ENCODE results near the gene EEA1.

Gene EEA1

GRCh38 chr12:92810370-92810769, 118.7 kb downstream of the EEA1 start:
- H3K4me3 ChIP-seq (ENCODE audit: low read depth, low read length): no peak overlapping the region
- H3K36me3 ChIP-seq (ENCODE audit: control insufficient read depth in 2 of 2, insufficient read depth in 1 of 2, low read length in 2 of 2): peaks cover 11 to 27% of the 10 kb centered on the region in 2 experiments
- no peaks in the 10 kb centered on the region for H3K4me1 ChIP-seq (ENCODE audit: control insufficient read depth, insufficient read depth, low read length)
- CTCF ChIA-PET: no interaction called here
- no peaks in the 10 kb centered on the region for H3K9me3 ChIP-seq (ENCODE audit: control insufficient read depth, insufficient read depth, low read depth, low read length)
- H3K27ac ChIP-seq (ENCODE audit: extremely low read depth, low read depth, low read length): no peak overlapping the region
- POLR2A ChIA-PET: no interaction called here
- TF ChIP-seq ZNF354C (tag by site-specific recombination; IDR thresholded peaks at IDR 0.05; ENCODE audit: borderline replicate concordance, low read depth) (no peak), ZNF140 (tag by site-specific recombination; IDR thresholded peaks at IDR 0.05) (no peak), ZNF843 (tag by site-specific recombination; IDR thresholded peaks at IDR 0.05) (no peak), ZNF112 (tag by site-specific recombination; IDR thresholded peaks at IDR 0.05) (no peak)

- Histone ChIP-seq H3K4me3 (ENCODE audit: low read depth, low read length) (no peak overlapping the region), H3K36me3 (ENCODE audit: control insufficient read depth in 2 of 2, insufficient read depth in 1 of 2, low read length in 2 of 2) (peaks cover 0 to 27% of the 10 kb centered on the region in 2 experiments), H3K4me1 (ENCODE audit: control insufficient read depth, insufficient read depth, low read length) (no peaks in the 10 kb centered on the region), H3K27ac (ENCODE audit: extremely low read depth, low read depth, low read length) (no peak overlapping the region), H3K9me3 (ENCODE audit: control insufficient read depth, insufficient read depth, low read depth, low read length) (no peaks in the 10 kb centered on the region)
- TF ChIP-seq ZBTB8A (tag by site-specific recombination; IDR thresholded peaks at IDR 0.05): no peak
- ChIA-PET CTCF (no interaction called here), POLR2A (no interaction called here)
Observed at GRCh38 chr12:92803903-92804302, 125.2 kb downstream of the EEA1 start.

- CTCF ChIA-PET: no interaction called here
- Histone ChIP-seq H3K36me3 (ENCODE audit: control insufficient read depth in 2 of 2, insufficient read depth in 1 of 2, low read length in 2 of 2) (peaks cover 6 to 22% of the 10 kb centered on the region in 2 experiments), H3K4me1 (ENCODE audit: control insufficient read depth, insufficient read depth, low read length) (no peaks in the 10 kb centered on the region), H3K9me3 (ENCODE audit: control insufficient read depth, insufficient read depth, low read depth, low read length) (no peaks in the 10 kb centered on the region), H3K27ac (ENCODE audit: extremely low read depth, low read depth, low read length) (no peak overlapping the region), H3K4me3 (ENCODE audit: low read depth, low read length) (no peak overlapping the region)
- POLR2A ChIA-PET: no interaction called here
- TF ChIP-seq ZNF626 (tag by site-specific recombination; IDR thresholded peaks at IDR 0.05) (no peak), SP2 (tag by site-specific recombination; IDR thresholded peaks at IDR 0.05) (no peak), MEIS1 (CRISPR knock-in tag; IDR thresholded peaks at IDR 0.05; ENCODE audit: borderline replicate concordance) (no peak), MZF1 (tag by site-specific recombination; IDR thresholded peaks at IDR 0.05; ENCODE audit: borderline replicate concordance) (no peak), ZBTB17 (tag by site-specific recombination; IDR thresholded peaks at IDR 0.05) (no peak), ZNF202 (tag by site-specific recombination; IDR thresholded peaks at IDR 0.05; ENCODE audit: borderline replicate concordance) (no peak), ZNF132 (tag by site-specific recombination; IDR thresholded peaks at IDR 0.05; ENCODE audit: borderline replicate concordance) (no peak), ZNF585B (tag by site-specific recombination; IDR thresholded peaks at IDR 0.05) (no peak), ZFP41 (tag by site-specific recombination; IDR thresholded peaks at IDR 0.05; ENCODE audit: borderline replicate concordance) (no peak)
Observed at GRCh38 chr12:92802906-92803305, 126.2 kb downstream of the EEA1 start.

GRCh38 chr12:92796650-92797049, 132.4 kb downstream of the EEA1 start:
- Histone ChIP-seq H3K4me3 (ENCODE audit: low read depth, low read length) (no peak overlapping the region), H3K9me3 (ENCODE audit: control insufficient read depth, insufficient read depth, low read depth, low read length) (no peaks in the 10 kb centered on the region), H3K36me3 (ENCODE audit: control insufficient read depth in 2 of 2, insufficient read depth in 1 of 2, low read length in 2 of 2) (peaks cover 8 to 14% of the 10 kb centered on the region in 2 experiments; a peak in 2 of 3 replicates), H3K4me1 (ENCODE audit: control insufficient read depth, insufficient read depth, low read length) (no peaks in the 10 kb centered on the region), H3K27ac (ENCODE audit: extremely low read depth, low read depth, low read length) (no peak overlapping the region)
- ChIA-PET CTCF (interaction anchor here (1.0 kb wide), 1 partner anchor 11 kb away, joined by 3 read pairs; no protein-coding TSS in a partner anchor), POLR2A (no interaction called here)
- TF ChIP-seq ZNF518A (tag by site-specific recombination; conservative IDR thresholded peaks at IDR 0.05; ENCODE audit: low read depth): no peak
- no peak for TF ChIP-seq ZNF473 (tag by site-specific recombination; IDR thresholded peaks at IDR 0.05)
- TF ChIP-seq ZNF510 (tag by site-specific recombination; IDR thresholded peaks at IDR 0.05; ENCODE audit: insufficient replicate concordance): no peak
- no peak for TF ChIP-seq ZNF362 (tag by site-specific recombination; IDR thresholded peaks at IDR 0.05)
- no peak for TF ChIP-seq ZNF600 (tag by site-specific recombination; IDR thresholded peaks at IDR 0.05)
- TF ChIP-seq SP7 (tag by site-specific recombination; IDR thresholded peaks at IDR 0.05): no peak
- TF ChIP-seq ZNF549 (tag by site-specific recombination; IDR thresholded peaks at IDR 0.05): no peak
- no peak for TF ChIP-seq PBX3 (CRISPR knock-in tag; IDR thresholded peaks at IDR 0.05)
- TF ChIP-seq ZNF248 (tag by site-specific recombination; IDR thresholded peaks at IDR 0.05): no peak

All from HEK293 (cell line).